SU-DHL-6 (cell line): ENCODE data around the gene ADD2.

Experiments
- H2AFZ ChIP-seq: fragments of 200-600 bp; sonication (generic); 2 replicates; pipeline ENCODE4 v1.6.1; 2014; ENCODE audit warnings: low read depth, mild to moderate bottlenecking, moderate library complexity, mixed read lengths, antibody characterized with exemption, low read length; ENCODE audit not compliant: severe bottlenecking
- H3F3A ChIP-seq: fragments of 200-600 bp; shearing (Covaris generic); 2 replicates; pipeline ENCODE4 v1.6.0; 2016; ENCODE audit warnings: antibody characterized with exemption, mild to moderate bottlenecking; ENCODE audit not compliant: insufficient read depth
- H3K27ac ChIP-seq: fragments of 200-600 bp; sonication (generic); 2 replicates; pipeline ENCODE4 v1.5.1; 2016; ENCODE audit warnings: low read depth, mild to moderate bottlenecking, low read length, moderate library complexity, mixed read lengths
- H3K27me3 ChIP-seq: fragments of 200-600 bp; sonication (generic), shearing (Covaris generic); 2 replicates; pipeline ENCODE4 v1.6.0; 2014; ENCODE audit warnings: mild to moderate bottlenecking, low read length
- H3K36me3 ChIP-seq: fragments of 200-600 bp; sonication (generic); 2 replicates; pipeline ENCODE4 v1.6.1; 2014; ENCODE audit warnings: mild to moderate bottlenecking, low read length, mixed read lengths
- H3K4me2 ChIP-seq: fragments of 300-600, 200-600 bp; shearing (Covaris generic), sonication (generic); 2 replicates; pipeline ENCODE4 v1.6.0; 2014; ENCODE audit warnings: low read length, low read depth, mild to moderate bottlenecking; ENCODE audit not compliant: poor library complexity, severe bottlenecking
- H3K4me3 ChIP-seq: fragments of 200-600 bp; sonication (generic); 2 replicates; pipeline ENCODE4 v1.5.1; 2014; ENCODE audit warnings: antibody characterized with exemption, low read length, mild to moderate bottlenecking, mixed read lengths; ENCODE audit not compliant: insufficient read depth, poor library complexity, severe bottlenecking
- H3K79me2 ChIP-seq: fragments of 200-600 bp; sonication (generic); 2 replicates; pipeline ENCODE4 v1.6.1; 2014; ENCODE audit warnings: mild to moderate bottlenecking, low read length, moderate library complexity; ENCODE audit not compliant: insufficient read depth
- H3K9ac ChIP-seq: fragments of 200-600 bp; sonication (generic); 2 replicates; pipeline ENCODE4 v1.7.0; 2014; ENCODE audit warnings: mild to moderate bottlenecking, low read length
- H3K9me2 ChIP-seq: fragments of 200-600 bp; sonication (generic); replicated peaks from 2 replicates; pipeline ENCODE4 v1.6.1; 2014; ENCODE audit warnings: low read length; ENCODE audit not compliant: insufficient read depth
- H3K9me3 ChIP-seq: fragments of 200-600 bp; sonication (generic); 2 replicates; pipeline ENCODE4 v1.6.1; 2014; ENCODE audit warnings: low read length, mixed read lengths; ENCODE audit not compliant: insufficient read depth
- H4K20me1 ChIP-seq: fragments of 200-600 bp; sonication (generic); 2 replicates; pipeline ENCODE4 v1.6.1; 2014; ENCODE audit warnings: low read depth, mild to moderate bottlenecking, antibody characterized with exemption, low read length, moderate library complexity, mixed read lengths
- CTCF ChIP-seq: fragments of 200-600 bp; sonication (generic); IDR thresholded peaks from one replicate; pipeline ENCODE4 v1.5.1; 2017; ENCODE audit warnings: antibody characterized with exemption, mild to moderate bottlenecking, low read length, moderate library complexity; ENCODE audit not compliant: insufficient read depth, poor library complexity, severe bottlenecking
- EZH2phosphoT487 ChIP-seq: fragments of 200-600 bp; sonication (generic), shearing (Covaris generic); conservative IDR thresholded peaks from 2 replicates; pipeline ENCODE4 v1.6.1; 2018; ENCODE audit warnings: mild to moderate bottlenecking, antibody characterized with exemption, low read length, moderate library complexity, mixed read lengths

Gene ADD2

GRCh38 chr2:70647873-70648481 lies 120.0 kb downstream of the ADD2 start:
- Histone ChIP-seq H3K4me2 (no peak overlapping the region), H3K27ac (no peak overlapping the region), H3K79me2 (no peaks in the 10 kb centered on the region), H3K27me3 (no peaks in the 10 kb centered on the region), H3K4me3 (no peak overlapping the region), H2AFZ (no peak overlapping the region), H3F3A (no peaks in the 10 kb centered on the region), H3K36me3 (no peaks in the 10 kb centered on the region), H4K20me1 (no peaks in the 10 kb centered on the region), H3K9me3 (no peaks in the 10 kb centered on the region), H3K9me2 (no peaks in the 10 kb centered on the region), H3K9ac (no peak overlapping the region)
- TF ChIP-seq EZH2phosphoT487 (no peak), CTCF (peak; percentile 93)

DNA sequence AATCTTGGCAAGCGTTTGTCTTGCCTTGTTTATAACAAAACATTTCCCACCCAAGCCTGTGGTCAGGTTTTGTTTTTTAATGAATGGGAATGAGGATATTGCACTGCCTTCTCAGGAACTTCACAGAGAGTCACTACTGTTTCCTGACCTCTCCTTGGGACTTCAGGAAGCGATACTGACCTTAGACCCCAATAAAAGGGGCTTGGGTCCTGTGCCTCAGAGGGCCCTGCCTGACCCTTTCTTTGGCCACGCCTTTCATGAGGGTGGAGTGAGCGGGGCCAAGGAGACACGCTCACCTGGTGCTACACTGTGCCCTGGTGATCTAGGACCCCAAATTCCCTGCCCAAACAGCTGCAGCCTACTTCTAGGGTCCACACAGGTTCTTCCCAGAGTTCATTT lies 121.6 kb downstream of the ADD2 start:
- H3K9ac ChIP-seq = no peak overlapping the region
- no peaks in the 10 kb centered on the region for H4K20me1 ChIP-seq
- H3K9me2 ChIP-seq = no peaks in the 10 kb centered on the region
- H3F3A ChIP-seq = no peaks in the 10 kb centered on the region
- H3K4me3 ChIP-seq = no peak overlapping the region
- H3K36me3 ChIP-seq = no peaks in the 10 kb centered on the region
- H3K9me3 ChIP-seq = no peaks in the 10 kb centered on the region
- H2AFZ ChIP-seq = no peak overlapping the region
- H3K79me2 ChIP-seq = no peaks in the 10 kb centered on the region
- no peak overlapping the region for H3K27ac ChIP-seq
- no peak overlapping the region for H3K4me2 ChIP-seq
- no peaks in the 10 kb centered on the region for H3K27me3 ChIP-seq
- TF ChIP-seq CTCF (no peak), EZH2phosphoT487 (no peak)

DNA sequence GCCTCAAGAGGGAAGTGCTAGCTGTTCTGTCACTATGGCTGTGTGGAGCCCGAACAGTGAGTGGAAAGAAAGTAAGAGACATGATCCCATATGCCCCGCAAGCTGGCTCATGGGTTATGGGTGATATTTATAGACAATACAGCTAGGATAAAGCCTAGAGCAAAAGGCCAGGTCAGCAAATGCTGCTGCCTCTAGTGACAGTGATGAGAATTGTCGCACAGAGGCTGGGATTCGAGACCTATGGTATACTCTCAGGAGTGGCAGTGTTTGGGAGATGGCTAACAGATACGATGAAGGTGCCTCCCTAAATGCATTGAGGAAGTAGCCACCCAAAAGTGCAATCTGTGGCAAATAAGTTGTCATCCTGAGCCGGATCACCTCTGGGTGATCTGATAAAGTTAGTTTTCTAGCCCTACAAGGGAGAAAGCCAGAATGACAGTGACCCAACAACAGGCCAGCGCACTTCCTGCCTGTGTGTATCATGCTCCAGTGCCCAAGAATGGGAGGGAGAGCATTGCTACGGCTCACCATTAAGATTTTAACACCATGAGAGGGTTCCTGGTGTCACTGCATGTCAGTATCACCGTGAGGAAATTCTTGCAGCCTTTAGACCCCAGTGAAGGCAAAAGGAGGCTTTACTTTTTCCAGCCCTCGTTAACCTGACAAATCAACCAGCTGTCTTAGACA lies 122.1 kb downstream of the ADD2 start:
- no peaks in the 10 kb centered on the region for H3F3A ChIP-seq
- no peak overlapping the region for H2AFZ ChIP-seq

More for the DNA sequence above, 122.1 kb downstream of the ADD2 start:
- no peak overlapping the region for H3K4me3 ChIP-seq
- H3K9me3 ChIP-seq = no peaks in the 10 kb centered on the region
- H3K27me3 ChIP-seq = no peaks in the 10 kb centered on the region
- H3K79me2 ChIP-seq = no peaks in the 10 kb centered on the region
- no peaks in the 10 kb centered on the region for H3K9me2 ChIP-seq
- H3K36me3 ChIP-seq = no peaks in the 10 kb centered on the region
- no peak overlapping the region for H3K27ac ChIP-seq
- TF ChIP-seq EZH2phosphoT487 (no peak), CTCF (no peak)
- no peaks in the 10 kb centered on the region for H4K20me1 ChIP-seq
- H3K9ac ChIP-seq = no peak overlapping the region
- no peak overlapping the region for H3K4me2 ChIP-seq
